Vagina (tissue), 2 donors: ENCODE measurements around the gene MBNL2.

Experiments
- CTCF ChIP-seq, 3 experiments: fragments of 450-650 bp in 2 of 3; fragments of 200-600 bp in 1 of 3; sonication (generic) in 1 of 3; IDR thresholded peaks; one replicate each; pipeline ENCODE4 v1.5.1; 2017 to 2019; ENCODE audit warnings: antibody characterized with exemption in 3 of 3, mild to moderate bottlenecking in 2 of 3, moderate library complexity in 2 of 3
- POLR2AphosphoS5 ChIP-seq, 2 donors: sonication (generic); formaldehyde crosslinking; IDR thresholded peaks; one replicate each; pipeline ENCODE4 v1.9.0; 2017; ENCODE audit warnings: antibody characterized with exemption in 2 of 2, mild to moderate bottlenecking in 2 of 2, low read depth in 1 of 2; ENCODE audit not compliant: insufficient read depth in 1 of 2

GRCh38 chr13:97295283-97296182 lies 73.4 kb downstream of the MBNL2 start:
- TF ChIP-seq CTCF (IDR thresholded peaks at IDR 0.05) (no peak), POLR2AphosphoS5 (IDR thresholded peaks at IDR 0.05; ENCODE audit: insufficient read depth in 1 of 2, low read depth in 1 of 2) (no peak)
